CD14-positive monocyte (primary cell): ENCODE results near the gene PKD2L1. TPM values are rescaled to one million over a fixed set of nuclear protein-coding genes. Genes with fewer than 3 reads are reported as not detected.

ENCODE experiments used
- DNase-seq, 3 donors: peaks; one replicate each; pipeline ENCODE4 v3.0.0-alpha.2; 2011 to 2022
- H2AFZ ChIP-seq: 2 replicates; pipeline ENCODE4 v1.6.0; 2012; ENCODE audit warnings: mild to moderate bottlenecking, low read depth, low read length, inconsistent platforms; ENCODE audit not compliant: insufficient read depth, poor library complexity, severe bottlenecking
- H3K27ac ChIP-seq, 2 donors: 1 replicate in 1 of 2; 2 replicates in 1 of 2; pipeline ENCODE4 v1.5.1; 2012 to 2013; ENCODE audit warnings: low read length in 2 of 2, control low read depth in 1 of 2, inconsistent platforms in 1 of 2, low read depth in 1 of 2, mild to moderate bottlenecking in 1 of 2
- H3K27me3 ChIP-seq, 2 donors: one replicate each; pipeline versions ENCODE4 v1.6.0 to v1.6.1; 2011 to 2013; ENCODE audit warnings: low read length in 2 of 2; ENCODE audit not compliant: control insufficient read depth in 2 of 2, insufficient read depth in 2 of 2
- H3K36me3 ChIP-seq, 2 donors: replicated peaks in 1 of 2; 1 replicate in 1 of 2; 2 replicates in 1 of 2; pipeline versions ENCODE4 v1.5.1 to v1.6.1; 2012 to 2013; ENCODE audit warnings: low read length in 2 of 2, control low read depth in 1 of 2, inconsistent platforms in 1 of 2, mild to moderate bottlenecking in 1 of 2; ENCODE audit not compliant: insufficient read depth in 2 of 2, control insufficient read depth in 1 of 2
- H3K4me1 ChIP-seq, 2 donors: 1 replicate in 1 of 2; 2 replicates in 1 of 2; pipeline versions ENCODE4 v1.5.1 to v1.6.1; 2012 to 2013; ENCODE audit warnings: low read length in 2 of 2, control low read depth in 1 of 2, inconsistent platforms in 1 of 2, mild to moderate bottlenecking in 1 of 2, moderate library complexity in 1 of 2; ENCODE audit not compliant: insufficient read depth in 2 of 2, control insufficient read depth in 1 of 2
- H3K4me2 ChIP-seq: replicated peaks from 2 replicates; pipeline ENCODE3; 2012; ENCODE audit warnings: low read length, moderate library complexity, mild to moderate bottlenecking; ENCODE audit not compliant: poor library complexity, severe bottlenecking; ENCODE audit errors: extremely low read depth
- H3K4me3 ChIP-seq, 3 experiments: fragments of 200-600 bp in 1 of 3; sonication (generic) in 1 of 3; replicated peaks in 1 of 3; 1 replicate in 2 of 3; 2 replicates in 1 of 3; pipeline ENCODE4 v1.5.1; 2011 to 2013; ENCODE audit warnings: low read length in 3 of 3, mild to moderate bottlenecking in 3 of 3, control low read depth in 2 of 3, low read depth in 2 of 3, inconsistent platforms in 1 of 3, moderate library complexity in 1 of 3
- H3K79me2 ChIP-seq: 2 replicates; pipeline ENCODE4 v1.6.0; 2012; ENCODE audit warnings: mild to moderate bottlenecking, control low read depth, inconsistent platforms, low read length, moderate library complexity; ENCODE audit not compliant: insufficient read depth
- H3K9ac ChIP-seq: 2 replicates; pipeline ENCODE4 v1.6.0; 2017; ENCODE audit warnings: low read length, mild to moderate bottlenecking; ENCODE audit not compliant: insufficient read depth, poor library complexity, severe bottlenecking
- H3K9me3 ChIP-seq, 2 donors: replicated peaks in 1 of 2; 1 replicate in 1 of 2; 2 replicates in 1 of 2; pipeline versions ENCODE4 v1.5.1 to v1.6.1; 2012 to 2013; ENCODE audit warnings: low read length in 2 of 2, control low read depth in 1 of 2; ENCODE audit not compliant: control insufficient read depth in 1 of 2, insufficient read depth in 1 of 2
- H4K20me1 ChIP-seq: 2 replicates; pipeline ENCODE4 v1.6.0; 2012; ENCODE audit warnings: mild to moderate bottlenecking, low read length, control low read depth, moderate library complexity; ENCODE audit not compliant: insufficient read depth
- H3K27ac Mint-ChIP-seq, 7 donors: one replicate each; pipeline ENCODE4 v1.8.0; 2020; ENCODE audit warnings: mild to moderate bottlenecking in 7 of 7, mixed read lengths in 7 of 7, moderate library complexity in 6 of 7, inconsistent platforms in 2 of 7
- H3K27me3 Mint-ChIP-seq, 3 donors: one replicate each; pipeline ENCODE4 v1.8.0; 2021 to 2022; ENCODE audit warnings: low read depth in 3 of 3, mild to moderate bottlenecking in 3 of 3, mixed read lengths in 3 of 3, moderate library complexity in 3 of 3, inconsistent platforms in 1 of 3
- H3K36me3 Mint-ChIP-seq, 2 donors: one replicate each; pipeline ENCODE4 v1.8.0; 2020; ENCODE audit warnings: mixed read lengths in 2 of 2, inconsistent platforms in 1 of 2, mild to moderate bottlenecking in 1 of 2
- H3K4me1 Mint-ChIP-seq: one replicate; pipeline ENCODE4 v1.8.0; 2020; ENCODE audit warnings: mild to moderate bottlenecking, mixed read lengths
- H3K4me3 Mint-ChIP-seq, 2 donors: one replicate each; pipeline ENCODE4 v1.8.0; 2020; ENCODE audit warnings: mild to moderate bottlenecking in 2 of 2, mixed read lengths in 2 of 2, moderate library complexity in 1 of 2
- H3K9me3 Mint-ChIP-seq, 7 donors: one replicate each; pipeline ENCODE4 v1.8.0; 2020 to 2022; ENCODE audit warnings: mixed read lengths in 7 of 7, mild to moderate bottlenecking in 6 of 7, moderate library complexity in 6 of 7, inconsistent platforms in 2 of 7
- WGBS: methylation state at CpG from one replicate; pipeline ENCODE4 v1.1.5; 2013; ENCODE audit warnings: missing lambda C conversion rate; ENCODE audit not compliant: insufficient coverage; 5-methylcytosine and 5-hydroxymethylcytosine counted together
- intact Hi-C, 2 donors: fragments of 100-400 bp; cut with micrococcal nuclease; formaldehyde crosslinking; loops; one replicate each; pipeline versions ENCODE4 v1.15.0 to v1.15.1; 2023
- polyA plus RNA-seq, 3 donors: library from polyadenylated mRNA; depleted of rRNA in 1 of 3; unstranded in 2 of 3; stranded (reverse) in 1 of 3; fragments of 300-500 nt in 2 of 3; fragments of >200 nt in 1 of 3; fragmentation: Illumina TruSeq in 2 of 3; gene quantifications; 1 replicate in 2 of 3; 2 replicates in 1 of 3; pipeline ENCODE4 v1.2.3, GENCODE V29; 2012 to 2021
- TF ChIP-seq, protein P1 (sequence below): fragments of 200-600 bp; IDR thresholded peaks from one replicate; pipeline ENCODE4 v1.8.0; 2022; ENCODE audit warnings: antibody characterized with exemption, mild to moderate bottlenecking

The PKD2L1 gene
- polyA plus RNA-seq, 3 donors = 0.15 to 1.5 TPM; not detected in 1

DNA sequence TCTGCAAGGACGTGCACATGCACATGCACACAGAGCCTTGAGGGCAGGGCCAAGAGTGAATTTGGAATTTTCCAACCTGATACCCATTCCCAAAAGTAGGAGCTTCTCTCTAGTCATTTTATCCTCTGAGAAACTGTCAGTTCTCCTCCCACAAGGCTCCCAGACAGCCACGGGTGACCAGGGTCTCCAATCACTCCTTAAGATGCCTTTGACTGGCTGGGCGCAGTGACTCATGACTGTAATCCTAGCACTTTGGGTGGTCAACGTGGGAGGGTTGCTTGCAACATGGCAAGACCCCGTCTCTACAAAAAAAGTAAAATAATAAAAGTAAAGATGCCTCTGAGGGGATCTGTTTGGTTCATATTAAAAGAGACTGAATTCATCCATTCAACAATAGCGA, 30.2 kb upstream of the PKD2L1 start:
- H3K4me3 Mint-ChIP-seq = no peak overlapping the region
- WGBS = 100% methylated on average over 1 of the region's 6 CpGs
- H3K27ac Mint-ChIP-seq = no peak overlapping the region
- H3K36me3 ChIP-seq = no peaks in the 10 kb centered on the region
- H3K9me3 ChIP-seq = no peaks in the 10 kb centered on the region
- intact Hi-C loops = no loop called here
- H3K27ac ChIP-seq = no peak overlapping the region
- H3K4me1 ChIP-seq = peaks cover 4 to 6% of the 10 kb centered on the region in 2 donors
- H3K27me3 Mint-ChIP-seq = no peaks in the 10 kb centered on the region
- H3K4me2 ChIP-seq = no peak overlapping the region
- no peaks in the 10 kb centered on the region for H3K27me3 ChIP-seq
- H3K36me3 Mint-ChIP-seq = peaks cover 12 to 20% of the 10 kb centered on the region in 2 donors
- no peaks in the 10 kb centered on the region for H4K20me1 ChIP-seq
- peaks cover 8% of the 10 kb centered on the region for H3K4me1 Mint-ChIP-seq
- H3K4me3 ChIP-seq = no peak overlapping the region
- H3K9ac ChIP-seq = no peak overlapping the region
- TF ChIP-seq, protein P1, sequence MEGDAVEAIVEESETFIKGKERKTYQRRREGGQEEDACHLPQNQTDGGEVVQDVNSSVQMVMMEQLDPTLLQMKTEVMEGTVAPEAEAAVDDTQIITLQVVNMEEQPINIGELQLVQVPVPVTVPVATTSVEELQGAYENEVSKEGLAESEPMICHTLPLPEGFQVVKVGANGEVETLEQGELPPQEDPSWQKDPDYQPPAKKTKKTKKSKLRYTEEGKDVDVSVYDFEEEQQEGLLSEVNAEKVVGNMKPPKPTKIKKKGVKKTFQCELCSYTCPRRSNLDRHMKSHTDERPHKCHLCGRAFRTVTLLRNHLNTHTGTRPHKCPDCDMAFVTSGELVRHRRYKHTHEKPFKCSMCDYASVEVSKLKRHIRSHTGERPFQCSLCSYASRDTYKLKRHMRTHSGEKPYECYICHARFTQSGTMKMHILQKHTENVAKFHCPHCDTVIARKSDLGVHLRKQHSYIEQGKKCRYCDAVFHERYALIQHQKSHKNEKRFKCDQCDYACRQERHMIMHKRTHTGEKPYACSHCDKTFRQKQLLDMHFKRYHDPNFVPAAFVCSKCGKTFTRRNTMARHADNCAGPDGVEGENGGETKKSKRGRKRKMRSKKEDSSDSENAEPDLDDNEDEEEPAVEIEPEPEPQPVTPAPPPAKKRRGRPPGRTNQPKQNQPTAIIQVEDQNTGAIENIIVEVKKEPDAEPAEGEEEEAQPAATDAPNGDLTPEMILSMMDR = no peak
- DNase-seq = no peak
- no peak overlapping the region for H2AFZ ChIP-seq
- no peaks in the 10 kb centered on the region for H3K9me3 Mint-ChIP-seq
- H3K79me2 ChIP-seq = no peaks in the 10 kb centered on the region

DNA sequence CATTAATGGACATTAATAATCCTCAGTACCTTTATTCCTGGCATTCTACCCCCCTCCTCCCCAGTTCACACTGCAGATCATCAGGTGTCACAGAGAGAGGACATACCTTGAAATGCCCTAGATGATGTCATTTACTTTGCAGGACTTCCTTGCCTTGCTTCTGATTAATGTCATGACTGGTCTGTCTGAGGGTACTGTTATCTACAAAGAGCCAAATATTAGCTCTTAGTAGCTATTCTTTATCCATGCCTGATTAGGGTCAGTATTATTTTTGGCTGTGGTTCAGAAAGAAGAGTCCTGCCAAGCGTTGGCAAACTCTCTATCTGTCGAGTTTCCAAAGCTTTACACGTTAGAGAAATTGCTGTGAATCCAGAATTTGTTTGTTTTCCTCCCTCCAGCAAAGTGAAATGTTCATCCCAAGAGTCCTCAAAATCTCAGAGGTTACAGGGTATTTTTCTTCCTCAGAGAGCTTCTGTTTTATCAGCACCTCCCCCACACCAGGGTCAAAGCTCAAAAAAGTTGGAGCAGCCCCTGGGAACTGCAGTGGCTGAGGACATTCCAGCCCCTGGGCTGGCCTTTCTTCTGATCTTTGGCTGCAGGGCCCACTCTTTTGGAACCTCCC, 29.6 kb upstream of the PKD2L1 start:
- Histone ChIP-seq H3K27me3 (no peaks in the 10 kb centered on the region), H4K20me1 (no peaks in the 10 kb centered on the region), H3K27ac (no peak overlapping the region), H3K4me2 (no peak overlapping the region), H3K4me3 (no peak overlapping the region), H3K9ac (no peak overlapping the region), H2AFZ (no peak overlapping the region), H3K79me2 (no peaks in the 10 kb centered on the region), H3K9me3 (no peaks in the 10 kb centered on the region), H3K36me3 (no peaks in the 10 kb centered on the region), H3K4me1 (peaks cover 0 to under 1% of the 10 kb centered on the region in 2 donors)
- H3K27me3 Mint-ChIP-seq = no peaks in the 10 kb centered on the region
- H3K4me1 Mint-ChIP-seq = peaks cover 2% of the 10 kb centered on the region
- intact Hi-C loops = no loop called here
- H3K4me3 Mint-ChIP-seq = no peak overlapping the region
- H3K36me3 Mint-ChIP-seq = peaks cover 12 to 20% of the 10 kb centered on the region in 2 donors
- no CpG with 5 or more reads among the region's 3 CpGs for WGBS
- TF ChIP-seq, protein P1 = no peak
- H3K9me3 Mint-ChIP-seq = no peaks in the 10 kb centered on the region
- H3K27ac Mint-ChIP-seq = peak overlapping the region in 1 of 7 donors; percentile 7
- DNase-seq = no peak
